ENCODE results near the gene CAPN2. TPM values are rescaled to one million over a fixed set of nuclear protein-coding genes. Genes with fewer than 3 reads are reported as not detected.
"Not testable (repeated sequence)": the region's sequence is repeated elsewhere in the genome, so short reads cannot be mapped to it uniquely, and the experiment has no call there.

CAPN2 gene
- total RNA-seq, 1 experiment from 2014 or later, result 513 TPM

DNA sequence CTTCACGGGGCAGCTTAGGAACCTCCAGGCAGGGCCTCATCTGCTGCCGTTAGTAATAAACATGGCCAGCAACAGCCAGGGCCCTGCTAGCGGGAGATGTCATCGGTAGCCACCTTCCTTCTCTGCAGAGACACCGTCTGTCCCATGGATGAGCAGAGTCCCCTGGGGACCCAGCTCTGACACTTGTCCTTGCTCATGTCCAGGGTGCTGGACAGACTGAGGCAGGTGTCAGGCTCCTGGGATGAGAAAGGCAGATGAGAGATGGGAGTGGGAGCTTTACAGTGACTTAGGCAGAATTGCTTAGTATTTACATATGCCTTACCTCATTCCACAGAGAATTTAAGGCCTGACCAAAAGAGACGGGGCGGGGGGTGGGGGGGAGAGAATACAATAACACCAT is 25.0 kb downstream of the CAPN2 start:
- CTCF ChIA-PET, result interaction anchor here (0.6 to 5.7 kb wide), 9 partner anchors 10 to 440 kb away, joined by 3 to 70 read pairs (median 8); partner anchors contain the start of gene CAPN2

DNA sequence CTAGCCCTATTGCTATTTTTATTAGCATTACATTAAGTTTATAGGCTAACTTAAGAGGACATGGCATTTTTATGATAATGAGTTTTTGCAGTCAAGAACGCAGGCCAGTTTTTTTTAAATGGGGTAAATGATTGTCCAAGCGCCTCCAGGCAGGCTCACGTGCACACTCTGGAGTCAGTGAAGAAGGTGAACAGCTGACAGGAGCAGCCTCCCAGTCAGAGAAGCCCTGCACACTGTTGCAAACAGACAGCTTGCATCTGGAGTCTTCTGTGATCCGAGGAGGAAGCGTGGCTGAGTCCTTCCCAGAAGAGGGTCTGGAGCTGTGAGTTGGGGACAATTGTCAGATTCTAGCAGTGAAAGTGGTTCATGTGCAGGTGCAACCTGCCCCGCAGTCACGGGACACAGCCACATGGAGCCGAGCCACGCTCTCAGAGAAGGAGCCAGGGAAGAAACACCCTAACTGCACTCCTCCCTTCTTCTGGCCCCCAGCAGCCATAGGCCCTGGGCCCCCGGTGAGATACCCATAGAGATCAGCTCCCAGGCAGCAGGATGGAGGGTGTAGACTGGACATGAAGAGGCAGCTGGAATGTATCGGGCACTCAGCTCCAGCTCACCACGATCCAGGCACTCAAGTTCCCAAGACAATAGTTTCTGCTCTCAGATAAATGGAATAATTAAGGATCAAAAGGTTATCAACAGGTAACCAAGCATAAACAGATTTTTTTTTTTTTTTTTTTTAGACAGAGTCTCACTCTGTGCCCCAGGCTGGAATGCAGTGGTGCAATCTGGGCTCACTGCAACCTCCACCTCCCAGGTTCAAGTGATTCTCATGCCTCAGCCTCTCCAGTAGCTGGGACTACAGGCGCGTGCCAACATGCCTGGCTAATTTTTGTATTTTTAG is 26.4 kb downstream of the CAPN2 start:
- ChIA-PET POLR2A (interaction anchor here (0.7 to 6.2 kb wide), 16 partner anchors 8 to 38 kb away, joined by 3 to 64 read pairs (median 7); partner anchors contain the start of gene CAPN2), CTCF (interaction anchor here (0.6 to 5.7 kb wide), 18 partner anchors 11 to 1179 kb away, joined by 3 to 70 read pairs (median 4); partner anchors contain the start of gene CAPN2)
- Mint-ChIP-seq H3K4me3 (ENCODE audit: unreplicated experiment) (no peak overlapping the region), H3K27me3 (ENCODE audit: insufficient read depth, unreplicated experiment) (no peaks in the 10 kb centered on the region), H3K36me3 (ENCODE audit: insufficient read depth, unreplicated experiment) (peaks cover 70% of the 10 kb centered on the region), H3K4me1 (ENCODE audit: insufficient read depth, unreplicated experiment) (peaks cover 42% of the 10 kb centered on the region), H3K27ac (ENCODE audit: low read depth, unreplicated experiment) (peak overlapping the region; percentile 82), H3K9me3 (ENCODE audit: unreplicated experiment) (no peaks in the 10 kb centered on the region)
- BruUV-seq (replicated peaks), result no TSS peak
- intact Hi-C loops (cut with micrococcal nuclease), result loop anchor here (2.0 kb wide), 1 partner anchor 38 kb away; no protein-coding TSS in a partner anchor
- TF ChIP-seq, protein P1, sequence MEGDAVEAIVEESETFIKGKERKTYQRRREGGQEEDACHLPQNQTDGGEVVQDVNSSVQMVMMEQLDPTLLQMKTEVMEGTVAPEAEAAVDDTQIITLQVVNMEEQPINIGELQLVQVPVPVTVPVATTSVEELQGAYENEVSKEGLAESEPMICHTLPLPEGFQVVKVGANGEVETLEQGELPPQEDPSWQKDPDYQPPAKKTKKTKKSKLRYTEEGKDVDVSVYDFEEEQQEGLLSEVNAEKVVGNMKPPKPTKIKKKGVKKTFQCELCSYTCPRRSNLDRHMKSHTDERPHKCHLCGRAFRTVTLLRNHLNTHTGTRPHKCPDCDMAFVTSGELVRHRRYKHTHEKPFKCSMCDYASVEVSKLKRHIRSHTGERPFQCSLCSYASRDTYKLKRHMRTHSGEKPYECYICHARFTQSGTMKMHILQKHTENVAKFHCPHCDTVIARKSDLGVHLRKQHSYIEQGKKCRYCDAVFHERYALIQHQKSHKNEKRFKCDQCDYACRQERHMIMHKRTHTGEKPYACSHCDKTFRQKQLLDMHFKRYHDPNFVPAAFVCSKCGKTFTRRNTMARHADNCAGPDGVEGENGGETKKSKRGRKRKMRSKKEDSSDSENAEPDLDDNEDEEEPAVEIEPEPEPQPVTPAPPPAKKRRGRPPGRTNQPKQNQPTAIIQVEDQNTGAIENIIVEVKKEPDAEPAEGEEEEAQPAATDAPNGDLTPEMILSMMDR (IDR thresholded peaks at IDR 0.05; ENCODE audit: unreplicated experiment), result no peak
- DNase-seq (ENCODE audit: unreplicated experiment), result peak; percentile 72

More for the DNA sequence above, 25.0 kb downstream of the CAPN2 start:
- no peak for DNase-seq (ENCODE audit: unreplicated experiment)
- Mint-ChIP-seq H3K4me1 (ENCODE audit: insufficient read depth, unreplicated experiment) (peaks cover 52% of the 10 kb centered on the region), H3K27ac (ENCODE audit: low read depth, unreplicated experiment) (peak overlapping the region; percentile 84), H3K27me3 (ENCODE audit: insufficient read depth, unreplicated experiment) (no peaks in the 10 kb centered on the region), H3K9me3 (ENCODE audit: unreplicated experiment) (no peaks in the 10 kb centered on the region), H3K4me3 (ENCODE audit: unreplicated experiment) (no peak overlapping the region), H3K36me3 (ENCODE audit: insufficient read depth, unreplicated experiment) (peaks cover 70% of the 10 kb centered on the region)
- POLR2A ChIA-PET, result interaction anchor here (1.0 to 6.2 kb wide), 7 partner anchors 11 to 358 kb away, joined by 3 to 64 read pairs (median 33); partner anchors contain the start of gene CAPN2
- BruUV-seq (replicated peaks), result no TSS peak
- intact Hi-C loops (cut with micrococcal nuclease), result no loop called here
- TF ChIP-seq, protein P1 (IDR thresholded peaks at IDR 0.05; ENCODE audit: unreplicated experiment), result no peak

DNA sequence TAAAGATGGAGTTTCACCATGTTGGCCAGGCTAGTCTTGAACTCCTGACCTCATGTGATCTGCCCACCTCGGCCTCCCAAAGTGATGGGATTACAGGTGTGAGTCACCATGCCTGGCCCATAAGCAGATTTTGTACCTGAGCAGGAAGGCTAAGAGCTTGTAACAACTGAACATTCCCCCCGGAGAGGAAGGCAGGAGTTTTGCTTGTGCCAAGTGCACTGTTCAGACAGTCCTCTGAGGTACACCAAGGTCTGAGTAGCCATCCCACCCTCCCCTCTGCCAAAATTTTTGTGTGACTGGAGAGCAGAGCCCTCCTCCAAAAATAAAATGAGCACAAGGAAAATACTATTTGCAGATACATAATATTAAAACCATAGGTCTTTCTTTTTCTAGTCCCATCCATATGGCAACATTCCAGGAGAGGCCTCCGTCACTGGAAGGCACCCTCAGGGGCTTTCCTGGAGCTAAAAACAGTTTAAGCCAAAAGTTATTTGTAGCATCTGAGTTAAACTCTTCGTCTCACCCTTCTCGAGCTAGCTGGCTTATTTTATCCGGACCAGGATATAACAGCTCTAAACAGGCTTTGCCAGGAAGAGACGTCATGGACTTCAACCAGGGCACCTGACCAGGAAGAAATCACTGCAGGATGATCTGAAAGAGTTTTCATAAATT is 27.2 kb downstream of the CAPN2 start:
- H3K9me3 Mint-ChIP-seq (ENCODE audit: unreplicated experiment), result no peaks in the 10 kb centered on the region

DNA sequence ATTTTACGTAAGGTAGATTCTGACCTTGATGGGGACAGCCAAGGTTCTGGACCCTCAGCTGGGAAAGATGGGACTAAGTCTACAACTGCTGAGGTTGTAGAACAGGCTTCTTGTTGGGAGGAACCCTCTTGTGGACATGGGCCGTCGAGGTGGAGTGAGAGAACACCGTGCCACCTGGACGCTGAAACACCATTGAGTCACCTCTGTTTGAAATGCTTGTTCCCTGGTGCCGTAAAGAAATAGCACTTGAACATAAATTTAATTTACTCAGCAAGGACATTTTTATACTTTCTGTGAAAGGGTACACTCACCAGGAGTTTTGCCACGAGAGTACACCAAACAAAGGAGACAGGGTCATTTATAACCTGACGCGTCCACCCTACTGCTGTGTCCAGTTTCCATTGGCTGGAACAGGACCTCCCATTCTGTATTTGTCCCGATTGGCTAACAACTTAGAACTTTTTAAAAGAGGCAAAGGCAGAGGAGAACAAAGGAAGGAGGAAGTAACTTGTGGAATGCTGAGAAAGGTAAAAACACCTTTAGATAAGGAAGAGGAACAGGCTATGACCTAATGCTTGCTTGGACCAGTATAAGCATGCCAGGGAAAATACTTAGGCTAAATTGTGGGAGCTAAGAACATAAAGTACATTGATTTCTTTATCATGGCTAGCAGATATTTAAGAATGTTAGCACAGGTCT is 27.8 kb downstream of the CAPN2 start:
- DNase-seq (ENCODE audit: unreplicated experiment); H3K9me3 Mint-ChIP-seq (ENCODE audit: unreplicated experiment); H3K4me3 Mint-ChIP-seq (ENCODE audit: unreplicated experiment); intact Hi-C loops (cut with micrococcal nuclease); BruUV-seq (replicated peaks); H3K27me3 Mint-ChIP-seq (ENCODE audit: insufficient read depth, unreplicated experiment): not testable (repeated sequence)
- ChIA-PET CTCF (interaction anchor here (0.6 to 5.7 kb wide), 11 partner anchors 9 to 64 kb away, joined by 3 to 70 read pairs (median 5); partner anchors contain the start of gene CAPN2), POLR2A (interaction anchor here (0.7 to 6.2 kb wide), 17 partner anchors 7 to 619 kb away, joined by 3 to 64 read pairs (median 8); partner anchors contain the start of gene CAPN2)
- H3K36me3 Mint-ChIP-seq (ENCODE audit: insufficient read depth, unreplicated experiment), result peaks cover 70% of the 10 kb centered on the region
- H3K4me1 Mint-ChIP-seq (ENCODE audit: insufficient read depth, unreplicated experiment), result peaks cover 42% of the 10 kb centered on the region
- peak overlapping the region; percentile 82 for H3K27ac Mint-ChIP-seq (ENCODE audit: low read depth, unreplicated experiment)

More for the DNA sequence above, 27.2 kb downstream of the CAPN2 start:
- intact Hi-C loops (cut with micrococcal nuclease), result loop anchor here (2.0 kb wide), 1 partner anchor 39 kb away; no protein-coding TSS in a partner anchor
- peak; percentile 85 for DNase-seq (ENCODE audit: unreplicated experiment)
- ChIA-PET POLR2A (interaction anchor here (0.7 to 6.2 kb wide), 18 partner anchors 8 to 620 kb away, joined by 3 to 64 read pairs (median 7); partner anchors contain the start of gene CAPN2), CTCF (interaction anchor here (0.6 to 5.7 kb wide), 17 partner anchors 9 to 627 kb away, joined by 3 to 70 read pairs (median 4); partner anchors contain the start of gene CAPN2)
- no TSS peak for BruUV-seq (replicated peaks)
- peak overlapping the region; percentile 82 for H3K27ac Mint-ChIP-seq (ENCODE audit: low read depth, unreplicated experiment)
- peaks cover 70% of the 10 kb centered on the region for H3K36me3 Mint-ChIP-seq (ENCODE audit: insufficient read depth, unreplicated experiment)
- no peaks in the 10 kb centered on the region for H3K27me3 Mint-ChIP-seq (ENCODE audit: insufficient read depth, unreplicated experiment)
- peaks cover 42% of the 10 kb centered on the region for H3K4me1 Mint-ChIP-seq (ENCODE audit: insufficient read depth, unreplicated experiment)
- TF ChIP-seq, protein P1 (IDR thresholded peaks at IDR 0.05; ENCODE audit: unreplicated experiment), result no peak
- no peak overlapping the region for H3K4me3 Mint-ChIP-seq (ENCODE audit: unreplicated experiment)
